ENCODE results near the gene JPT2. TPM values are rescaled to one million over a fixed set of nuclear protein-coding genes. Genes with fewer than 3 reads are reported as not detected.

JPT2 gene
- total RNA-seq, 3 donors from 2014 or later: 44.0 to 58.5 (median 57.3) TPM

DNA sequence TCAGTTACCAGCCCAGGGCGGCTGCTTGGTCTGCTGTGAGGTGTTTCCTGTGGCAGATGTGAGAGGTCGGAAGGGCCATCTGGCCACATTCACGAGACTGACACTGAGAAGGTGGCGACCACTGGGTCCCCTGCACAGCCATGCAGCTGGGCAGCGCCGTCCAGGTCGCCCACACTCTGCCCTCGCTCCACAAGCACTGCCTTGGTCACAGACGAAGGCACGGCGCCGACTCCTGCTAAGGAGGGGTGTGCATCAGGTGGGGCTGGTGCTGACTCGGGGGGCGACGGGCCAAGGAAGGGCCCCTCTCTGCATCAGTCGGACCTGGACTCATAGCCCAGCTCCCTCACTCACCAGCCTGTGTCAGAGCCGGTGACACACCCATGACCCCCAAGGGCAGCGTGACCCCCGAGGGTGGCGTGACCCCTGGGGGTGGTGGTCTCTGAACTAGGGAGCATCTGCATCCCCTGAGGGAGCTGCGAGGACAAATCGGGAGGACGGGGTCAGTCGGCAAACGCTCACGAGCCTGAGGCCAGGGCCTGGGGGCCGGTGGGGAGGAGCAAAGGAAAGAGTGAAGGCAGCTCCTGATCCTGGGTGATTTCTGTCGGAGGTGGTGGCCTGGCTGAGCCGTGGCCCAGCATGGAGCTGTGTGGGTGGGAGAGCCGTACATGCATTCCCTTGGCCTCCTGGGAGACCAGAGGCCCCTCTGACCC is 62.9 kb downstream of the JPT2 start:
- Histone ChIP-seq H3K4me1 (ENCODE audit: low read depth) (no peaks in the 10 kb centered on the region), H3K9me3 (no peaks in the 10 kb centered on the region), H3K36me3 (ENCODE audit: low read depth) (no peaks in the 10 kb centered on the region), H3K4me3 (no peak overlapping the region)
- no peak for ATAC-seq
- DNase-seq: no peak
- TF ChIP-seq, protein P1, sequence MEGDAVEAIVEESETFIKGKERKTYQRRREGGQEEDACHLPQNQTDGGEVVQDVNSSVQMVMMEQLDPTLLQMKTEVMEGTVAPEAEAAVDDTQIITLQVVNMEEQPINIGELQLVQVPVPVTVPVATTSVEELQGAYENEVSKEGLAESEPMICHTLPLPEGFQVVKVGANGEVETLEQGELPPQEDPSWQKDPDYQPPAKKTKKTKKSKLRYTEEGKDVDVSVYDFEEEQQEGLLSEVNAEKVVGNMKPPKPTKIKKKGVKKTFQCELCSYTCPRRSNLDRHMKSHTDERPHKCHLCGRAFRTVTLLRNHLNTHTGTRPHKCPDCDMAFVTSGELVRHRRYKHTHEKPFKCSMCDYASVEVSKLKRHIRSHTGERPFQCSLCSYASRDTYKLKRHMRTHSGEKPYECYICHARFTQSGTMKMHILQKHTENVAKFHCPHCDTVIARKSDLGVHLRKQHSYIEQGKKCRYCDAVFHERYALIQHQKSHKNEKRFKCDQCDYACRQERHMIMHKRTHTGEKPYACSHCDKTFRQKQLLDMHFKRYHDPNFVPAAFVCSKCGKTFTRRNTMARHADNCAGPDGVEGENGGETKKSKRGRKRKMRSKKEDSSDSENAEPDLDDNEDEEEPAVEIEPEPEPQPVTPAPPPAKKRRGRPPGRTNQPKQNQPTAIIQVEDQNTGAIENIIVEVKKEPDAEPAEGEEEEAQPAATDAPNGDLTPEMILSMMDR (IDR thresholded peaks at IDR 0.05): no peak
- intact Hi-C loops (cut with DNase I, micrococcal nuclease): no loop called here

DNA sequence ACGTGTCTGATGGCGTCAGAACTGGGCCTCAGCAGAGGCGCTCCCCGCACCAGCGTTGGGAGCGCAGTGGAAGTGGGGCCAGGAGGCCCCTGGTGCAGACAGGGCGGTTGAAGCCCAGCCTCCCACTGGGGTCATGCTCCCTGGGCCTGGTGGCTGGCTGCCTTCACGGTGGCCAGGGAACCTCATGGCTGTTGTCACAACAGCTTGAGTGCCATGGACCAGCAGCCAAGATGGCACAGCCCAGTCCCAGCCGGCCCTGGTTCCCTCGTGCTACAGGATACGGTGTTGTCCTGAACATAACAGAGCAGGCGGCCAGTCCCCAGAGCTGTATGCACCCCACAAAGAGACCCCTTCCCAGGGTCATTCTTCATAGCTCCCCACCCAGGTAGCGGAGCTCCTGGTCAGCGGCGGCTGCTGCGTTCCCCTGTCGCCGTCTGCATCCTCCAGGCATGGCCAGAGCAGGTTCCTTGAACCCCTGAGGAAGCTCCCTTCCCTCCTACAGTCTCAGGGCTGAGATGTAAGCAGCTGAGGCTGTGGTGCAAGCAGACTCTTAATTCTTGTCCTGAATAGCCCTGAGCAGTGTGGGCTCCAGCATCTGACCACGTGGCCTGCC is 63.6 kb downstream of the JPT2 start:
- TF ChIP-seq, protein P1 (IDR thresholded peaks at IDR 0.05): no peak
- no peaks in the 10 kb centered on the region for H3K4me1 ChIP-seq (ENCODE audit: low read depth)
- H3K9me3 ChIP-seq: no peaks in the 10 kb centered on the region
- H3K36me3 ChIP-seq (ENCODE audit: low read depth): no peaks in the 10 kb centered on the region
- H3K4me3 ChIP-seq: no peak overlapping the region
- no peak for DNase-seq
- ATAC-seq: no peak
- intact Hi-C loops (cut with DNase I, micrococcal nuclease): no loop called here

DNA sequence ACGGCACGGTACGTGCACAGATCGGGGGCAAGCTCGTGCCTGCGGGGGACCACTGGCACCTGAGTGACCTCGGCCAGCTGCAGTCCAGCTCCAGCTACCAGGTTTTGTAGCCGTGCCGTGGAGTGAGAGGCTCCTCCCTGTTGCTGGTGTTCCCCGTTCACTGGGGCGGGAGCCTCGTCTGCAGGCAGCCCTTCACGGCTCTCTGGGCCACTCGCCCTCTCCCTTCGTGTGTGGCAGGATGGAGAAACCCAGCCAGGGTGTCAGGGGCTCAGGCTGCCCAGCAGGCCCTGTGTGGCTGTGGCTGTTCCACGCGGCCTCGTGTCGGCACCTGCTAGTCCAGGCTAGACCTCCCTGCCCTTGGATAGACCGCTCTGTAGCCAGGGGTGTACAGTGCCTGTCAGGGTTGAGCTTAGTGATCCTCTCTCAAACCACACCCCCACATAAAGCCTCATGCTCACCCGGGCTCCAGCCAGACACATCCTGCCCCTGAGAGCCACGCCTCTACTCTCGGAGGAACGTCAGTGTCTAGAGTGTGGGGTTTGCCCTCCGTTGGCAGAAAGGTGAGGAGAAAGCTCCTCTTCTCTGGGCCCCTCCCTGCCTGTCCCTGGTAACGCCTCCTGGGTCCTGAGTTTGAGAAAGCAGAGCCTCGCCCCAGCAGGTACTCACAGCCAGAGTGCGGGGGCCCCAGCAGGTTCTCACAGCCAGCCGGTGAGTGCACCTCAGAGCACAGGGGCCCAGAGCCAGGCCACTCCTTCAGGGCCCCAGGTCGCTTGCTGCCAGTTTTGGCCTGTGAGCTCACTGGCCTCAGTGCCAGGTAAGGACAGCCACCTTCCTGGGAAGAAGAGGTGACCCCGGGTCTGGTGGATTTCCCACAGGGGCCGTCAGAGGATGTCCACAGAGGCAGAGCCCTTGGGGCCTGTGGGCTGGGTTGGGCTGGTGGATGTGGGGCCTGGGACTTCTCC is 65.6 kb downstream of the JPT2 start:
- Histone ChIP-seq H3K4me1 (ENCODE audit: low read depth) (no peaks in the 10 kb centered on the region), H3K9me3 (no peaks in the 10 kb centered on the region), H3K36me3 (ENCODE audit: low read depth) (peaks cover 9% of the 10 kb centered on the region), H3K4me3 (no peak overlapping the region)
- ATAC-seq (no peak), DNase-seq (no peak)
- TF ChIP-seq, protein P1 (IDR thresholded peaks at IDR 0.05): no peak
- intact Hi-C loops (cut with DNase I, micrococcal nuclease): no loop called here

DNA sequence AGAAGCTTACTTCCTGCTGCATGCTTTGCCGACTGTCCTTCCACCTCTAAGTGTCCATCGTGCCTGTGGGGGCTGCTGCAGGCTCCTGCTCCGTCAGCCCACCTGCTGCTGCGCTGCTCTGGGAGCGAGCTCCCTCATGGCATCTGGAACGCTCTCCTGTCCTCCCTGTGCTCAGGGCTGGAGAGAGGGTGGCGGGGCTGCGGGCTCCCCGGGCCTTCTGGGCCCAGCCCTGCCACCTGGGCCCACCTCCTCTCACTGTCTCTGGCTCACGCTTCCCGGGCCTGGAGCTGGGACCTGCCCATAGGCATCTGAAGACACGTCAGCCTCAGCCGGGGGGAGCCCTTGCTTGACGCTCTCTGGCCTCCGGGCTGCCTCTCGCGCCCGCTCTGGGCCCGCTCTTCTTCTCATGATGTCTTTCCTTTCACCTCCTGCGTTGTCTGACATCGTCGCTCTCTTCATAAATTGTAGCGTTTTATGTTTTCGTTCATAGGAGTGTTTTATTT is 66.3 kb downstream of the JPT2 start:
- TF ChIP-seq, protein P1 (IDR thresholded peaks at IDR 0.05): no peak
- H3K4me1 ChIP-seq (ENCODE audit: low read depth): no peaks in the 10 kb centered on the region
- peaks cover 9% of the 10 kb centered on the region for H3K36me3 ChIP-seq (ENCODE audit: low read depth)
- ATAC-seq (no peak), DNase-seq (no peak)
- intact Hi-C loops (cut with DNase I, micrococcal nuclease): no loop called here
- H3K9me3 ChIP-seq: no peaks in the 10 kb centered on the region
- no peak overlapping the region for H3K4me3 ChIP-seq

DNA sequence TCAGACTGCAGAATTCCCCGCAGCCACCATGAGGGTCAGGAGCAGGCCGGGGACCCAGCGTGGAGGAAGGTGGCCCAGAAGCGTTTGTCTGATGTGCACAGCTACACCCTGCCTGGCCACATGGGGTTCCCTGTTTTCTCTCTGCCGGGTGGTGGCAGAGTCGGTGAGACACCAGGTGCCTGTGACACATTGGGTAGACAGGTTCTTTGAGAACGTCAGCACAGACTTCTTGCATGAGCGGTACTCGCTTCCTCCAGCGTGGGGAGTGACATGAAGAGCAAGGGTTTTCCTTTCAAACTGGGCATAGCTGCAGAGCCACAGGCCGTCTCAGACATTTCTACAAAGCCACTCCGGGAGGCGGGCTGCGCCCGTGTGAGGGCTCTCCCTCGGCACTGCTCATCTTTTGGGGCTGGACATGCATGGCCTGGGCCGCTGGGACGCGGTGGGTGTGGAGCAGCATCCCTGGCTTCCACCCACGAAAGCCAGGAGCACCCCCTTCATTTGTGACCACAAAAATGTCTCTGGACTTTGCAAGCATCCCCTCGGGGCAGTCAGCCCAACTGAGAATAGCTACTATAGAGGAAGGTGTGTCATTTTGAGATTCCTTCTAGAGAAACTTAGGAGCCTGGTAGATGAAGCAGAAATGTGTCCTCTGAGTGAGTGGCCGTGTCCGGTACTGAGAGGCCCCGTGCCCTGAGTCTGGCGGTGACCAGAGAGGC is 67.3 kb downstream of the JPT2 start:
- no peaks in the 10 kb centered on the region for H3K4me1 ChIP-seq (ENCODE audit: low read depth)
- intact Hi-C loops (cut with DNase I, micrococcal nuclease): no loop called here
- H3K9me3 ChIP-seq: no peaks in the 10 kb centered on the region
- TF ChIP-seq, protein P1 (IDR thresholded peaks at IDR 0.05): no peak
- H3K4me3 ChIP-seq: no peak overlapping the region
- ATAC-seq (no peak), DNase-seq (no peak)
- H3K36me3 ChIP-seq (ENCODE audit: low read depth): peaks cover 9% of the 10 kb centered on the region

All from mucosa of descending colon (tissue), 3 donors.